AG08396 (cell line): ENCODE data around the gene AGAP1.

Experiments used
- DNase-seq: peaks from one replicate; pipeline ENCODE4 v3.0.0; 2012; ENCODE audit warnings: low spot score, mixed read lengths

AGAP1 gene

GRCh38 chr2:235690809-235691450, 197.1 kb downstream of the AGAP1 start:
- DNase-seq: no peak

GRCh38 chr2:235692076-235692475, 198.2 kb downstream of the AGAP1 start:
- DNase-seq: no peak

- no peak for DNase-seq
Measured at GRCh38 chr2:235692671-235693171, 198.9 kb downstream of the AGAP1 start.

DNA sequence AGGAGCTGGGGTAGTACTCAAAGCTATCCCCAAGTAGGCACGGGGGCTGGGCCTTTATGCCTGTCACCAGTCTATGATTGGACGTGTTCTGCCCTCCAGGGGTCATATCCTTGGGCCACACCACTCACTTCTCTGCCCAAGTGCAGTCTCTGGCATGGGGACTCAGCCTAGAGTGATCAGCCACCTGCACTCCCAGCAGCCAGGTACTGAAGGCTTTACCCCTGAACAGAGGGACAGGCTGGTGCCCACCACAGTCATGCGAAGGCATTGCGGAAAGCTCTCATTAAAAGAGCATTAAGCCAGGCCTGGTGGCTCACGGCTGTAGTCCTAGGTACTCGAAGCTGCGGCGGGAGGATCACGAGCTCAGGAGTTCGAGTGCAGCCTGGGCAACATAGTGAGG, 199.4 kb downstream of the AGAP1 start:
- no peak for DNase-seq

GRCh38 chr2:235694721-235695601, 201.1 kb downstream of the AGAP1 start:
- DNase-seq: no peak

GRCh38 chr2:235695602-235695895, 201.7 kb downstream of the AGAP1 start:
- DNase-seq: no peak

GRCh38 chr2:235697041-235697440, 203.2 kb downstream of the AGAP1 start:
- DNase-seq: no peak

- DNase-seq: no peak
Measured at GRCh38 chr2:235698028-235698427, 204.2 kb downstream of the AGAP1 start.

- DNase-seq: no peak
Measured at GRCh38 chr2:235698491-235698890, 204.6 kb downstream of the AGAP1 start.

- DNase-seq: no peak
Measured at GRCh38 chr2:235699576-235699975, 205.7 kb downstream of the AGAP1 start.

DNA sequence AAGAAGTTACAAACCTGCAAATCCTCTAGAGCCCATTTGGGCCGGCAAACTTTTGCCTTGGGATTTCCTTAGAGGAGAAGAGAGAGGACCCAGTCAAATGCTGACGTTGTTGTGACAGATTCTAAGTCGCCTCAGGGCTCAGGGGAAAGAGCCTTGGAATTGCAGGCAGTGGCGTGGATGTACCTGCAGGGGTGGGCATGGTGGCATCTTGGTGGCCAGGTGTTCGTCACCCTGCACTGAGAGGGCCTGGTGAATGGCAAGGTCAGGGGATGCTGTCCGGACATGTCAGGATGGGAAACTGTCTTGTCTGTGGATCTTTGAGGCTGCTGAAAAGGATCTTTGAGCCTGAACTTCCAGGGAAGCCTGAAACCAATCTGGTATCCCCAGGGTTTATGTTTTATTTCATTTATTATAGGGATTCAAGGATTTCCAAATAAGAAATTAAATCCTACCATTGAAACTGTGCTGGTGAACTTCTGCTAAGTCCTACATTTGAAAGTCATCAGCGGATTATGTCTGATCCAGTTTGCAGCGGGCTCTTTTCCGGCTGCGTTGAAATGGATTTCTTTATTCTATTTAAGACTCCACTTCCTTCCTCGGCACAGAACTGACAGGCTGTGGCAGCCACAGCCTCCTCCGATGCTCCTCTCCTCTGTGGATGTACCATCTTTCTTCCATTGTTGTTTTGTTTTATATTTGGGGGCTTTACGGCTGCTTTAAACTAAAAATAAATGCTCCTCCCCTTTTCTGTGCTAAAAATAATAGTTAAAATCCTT, 207.6 kb downstream of the AGAP1 start:
- DNase-seq: no peak

GRCh38 chr2:235702186-235702585, 208.3 kb downstream of the AGAP1 start:
- DNase-seq: no peak

DNA sequence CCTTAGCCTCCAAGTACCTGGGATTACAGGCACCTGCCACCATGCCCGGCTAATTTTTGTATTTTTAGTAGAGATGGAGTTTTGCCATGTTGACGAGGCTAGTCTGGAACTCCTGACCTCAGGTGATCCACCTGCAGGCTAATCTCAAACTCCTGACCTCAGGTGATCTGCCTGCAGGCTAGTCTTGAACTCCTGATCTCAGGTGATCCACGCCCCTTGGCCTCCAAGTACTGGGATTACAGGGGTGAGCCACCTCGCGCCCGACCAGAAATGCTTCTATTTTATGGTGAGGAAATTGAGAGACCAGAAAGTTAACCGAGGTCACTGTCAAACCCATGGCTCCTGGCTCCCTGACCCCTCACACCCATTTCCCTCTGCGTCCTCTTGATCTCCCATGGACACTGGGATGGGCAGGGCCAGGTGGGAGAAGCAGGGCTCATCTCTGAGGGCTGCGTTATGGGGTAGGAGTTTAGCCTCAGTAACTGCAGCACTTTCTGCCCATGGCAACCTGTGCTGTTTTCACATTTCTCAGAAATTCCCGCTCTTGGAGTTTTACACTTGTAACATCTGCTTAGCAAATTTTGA, 210.0 kb downstream of the AGAP1 start:
- DNase-seq: no peak

DNA sequence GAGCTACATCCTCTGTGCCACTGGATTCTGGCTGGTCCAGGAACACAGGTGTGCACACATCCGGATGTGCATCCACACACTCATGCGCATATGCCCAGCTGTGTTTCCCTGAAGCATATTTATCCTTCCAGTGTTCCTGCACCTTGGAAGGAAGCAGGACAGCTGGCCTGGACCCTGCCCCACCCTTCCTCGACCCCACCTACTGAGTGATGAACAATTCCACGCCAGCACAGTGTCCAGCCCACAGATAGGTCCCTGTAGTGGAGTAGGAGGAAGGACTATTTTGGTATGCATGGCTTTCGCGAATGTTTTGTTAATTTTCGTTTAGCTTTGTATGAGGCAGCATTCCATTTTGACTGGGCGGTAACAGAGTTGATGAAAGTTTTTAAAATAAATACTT, 211.5 kb downstream of the AGAP1 start:
- no peak for DNase-seq

DNA sequence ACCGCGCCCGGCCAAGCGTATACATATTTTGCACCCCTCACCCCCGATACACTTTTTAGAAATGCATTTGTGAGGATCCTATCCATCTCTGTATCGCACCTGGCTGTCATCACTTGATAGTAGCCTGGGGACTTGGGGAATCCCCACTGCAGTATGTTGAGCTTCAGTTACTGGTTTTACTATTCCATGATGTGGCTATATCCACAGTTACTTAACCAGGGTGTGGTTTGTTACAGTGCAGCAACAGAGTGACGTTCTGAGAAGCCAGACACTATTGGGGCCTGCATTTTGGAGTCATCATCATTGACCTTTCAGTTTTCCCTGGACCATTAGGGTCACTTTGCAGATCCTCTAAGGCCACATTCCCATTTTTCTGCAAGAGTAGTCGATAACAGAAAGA, 212.7 kb downstream of the AGAP1 start:
- no peak for DNase-seq

DNA sequence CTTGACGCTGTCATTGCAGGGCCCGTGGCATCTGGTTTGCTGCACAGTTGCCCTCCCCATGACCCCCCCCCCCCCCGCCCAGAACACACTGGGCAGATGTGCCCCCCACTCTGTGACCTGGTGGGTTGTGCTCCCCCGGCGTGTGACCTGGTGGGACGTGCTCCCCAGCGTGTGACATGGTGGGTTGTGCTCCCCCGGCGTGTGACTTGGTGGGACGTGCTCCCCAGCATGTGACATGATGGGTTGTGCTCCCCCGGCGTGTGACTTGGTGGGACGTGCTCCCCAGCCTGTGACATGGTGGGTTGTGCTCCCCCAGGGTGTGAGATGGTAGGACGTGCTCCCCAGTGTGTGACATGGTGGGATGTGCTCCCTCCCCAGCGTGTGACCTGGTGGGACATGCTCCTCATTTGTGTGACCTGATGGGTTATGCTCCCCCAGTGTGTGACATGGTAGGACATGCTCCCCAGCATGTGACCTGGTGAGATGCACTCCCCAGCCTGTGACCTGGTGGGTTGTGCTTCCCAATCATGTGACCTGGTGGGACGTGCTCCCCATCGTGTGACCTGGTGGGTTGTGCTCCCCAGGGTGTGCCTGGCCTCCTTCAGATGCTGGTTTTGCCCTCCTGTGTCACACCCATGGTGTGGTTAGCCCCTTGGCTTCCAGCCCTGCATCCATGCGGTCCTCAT, 213.7 kb downstream of the AGAP1 start:
- no peak for DNase-seq

- DNase-seq: peak; percentile 29
Measured at GRCh38 chr2:235709124-235709813, 215.4 kb downstream of the AGAP1 start.

DNA sequence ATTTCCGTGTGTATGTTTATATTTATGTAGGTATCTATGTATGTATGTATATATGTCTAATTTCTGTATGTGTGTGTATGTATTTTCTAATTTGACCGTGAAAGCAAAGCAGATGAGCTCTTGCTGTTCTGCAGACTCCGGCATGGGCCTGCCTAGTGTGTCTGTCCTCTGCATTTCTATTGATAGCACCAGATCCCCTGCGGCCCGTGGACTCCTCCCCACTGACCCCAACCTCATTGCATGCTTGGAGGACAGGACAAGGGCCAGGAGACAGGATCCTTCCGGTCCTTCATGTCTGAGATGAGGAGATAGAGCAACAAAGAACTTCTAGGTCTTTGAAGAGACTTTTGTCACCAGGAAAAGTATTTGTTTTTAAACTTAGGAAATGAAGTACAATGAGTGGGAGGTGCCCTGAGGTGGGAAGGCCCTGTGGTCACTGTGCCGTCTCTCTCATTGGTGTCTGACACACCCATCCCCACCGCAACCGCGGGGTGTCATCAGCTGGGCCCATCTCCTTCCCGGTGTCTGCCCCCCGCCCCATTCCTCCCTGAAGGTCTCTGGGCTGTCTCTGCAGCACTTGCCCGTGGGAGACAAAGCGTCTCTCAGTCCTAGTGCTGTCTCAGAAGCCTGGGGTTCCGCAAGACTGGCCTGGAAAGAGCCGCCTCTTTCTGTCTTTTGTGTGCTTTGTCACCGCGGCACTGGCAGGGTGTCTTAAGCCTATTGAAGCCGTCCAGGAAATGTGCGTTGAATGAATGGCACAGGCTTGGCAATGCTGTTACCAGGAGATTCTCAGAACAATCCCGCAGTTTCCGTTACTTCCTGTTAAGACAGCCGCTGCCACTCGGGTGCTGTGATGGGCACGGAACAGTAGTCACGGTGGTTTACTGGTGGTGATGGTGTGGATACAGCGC, 216.4 kb downstream of the AGAP1 start:
- DNase-seq: no peak

GRCh38 chr2:235710933-235711332, 217.1 kb downstream of the AGAP1 start:
- no peak for DNase-seq

GRCh38 chr2:235711527-235711926, 217.7 kb downstream of the AGAP1 start:
- DNase-seq: no peak
